Ovary (tissue), 3 donors: Measurements from ENCODE around the gene HOXB3.
"Not testable (repeated sequence)": the region's sequence is repeated elsewhere in the genome, so short reads cannot be mapped to it uniquely, and the experiment has no call there.

Experiments
- CTCF ChIP-seq, 3 donors: fragments of 450-650 bp in 2 of 3; fragments of 200-600 bp in 1 of 3; IDR thresholded peaks; one replicate each; pipeline versions ENCODE4 v1.5.1 to v1.8.0; 2016 to 2022; ENCODE audit warnings: antibody characterized with exemption in 3 of 3, mild to moderate bottlenecking in 1 of 3
- EP300 ChIP-seq: sonication (generic); formaldehyde crosslinking; IDR thresholded peaks from one replicate; pipeline ENCODE4 v1.6.1; 2017; ENCODE audit warnings: antibody characterized with exemption
- POLR2A ChIP-seq: fragments of 450-650 bp; IDR thresholded peaks from one replicate; pipeline ENCODE4 v1.6.1; 2017; ENCODE audit warnings: antibody characterized with exemption, mild to moderate bottlenecking, moderate library complexity
- donor health status: DM: no; HTN: no; CAD: no.

GRCh38 chr17:48509708-48510107, 80.3 kb downstream of the HOXB3 start:
- not testable (repeated sequence) for TF ChIP-seq POLR2A; CTCF (IDR thresholded peaks at IDR 0.05); EP300
